GM12878 (cell line): Measurements from ENCODE around the gene ZNF576. TPM values are rescaled to one million over a fixed set of nuclear protein-coding genes. Genes with fewer than 3 reads are reported as not detected.
A peak's percentile ranks its signal among the peaks of the same experiment; 100 is the strongest.

Source experiments
- ATAC-seq: fragments of 200-7000 bp; cut with Tn5 transposase; 3 replicates; pipeline ENCODE4 v1.9.1; 2020; ENCODE audit warnings: mild to moderate bottlenecking, moderate library complexity
- BruUV-seq: library from RNA; stranded (reverse); fragments of 400-500 nt; replicated peaks from 2 replicates; lab custom pipeline; 2021; lab: Mats Ljungman, UMichigan
- CTCF ChIA-PET: fragments of 300-600 bp; sonication (Branson Sonifier 250); formaldehyde crosslinking; extraction: SDS; loops from one replicate; lab custom pipeline; 2021; ENCODE audit warnings: inconsistent platforms; lab: Yijun Ruan, JAX
- POLR2A ChIA-PET: fragments of 350-600 bp; formaldehyde crosslinking; extraction: SDS; loops from one replicate; lab custom pipeline; 2021; ENCODE audit warnings: inconsistent platforms; lab: Charles Lee
- RAD21 ChIA-PET: fragments of 300-600 bp; sonication (Branson Sonifier 250); formaldehyde crosslinking; loops from one replicate; lab custom pipeline; 2023; ENCODE audit warnings: antibody characterized with exemption; ENCODE audit not compliant: unreplicated experiment; lab: Charles Lee
- SMC1A ChIA-PET: fragments of 300-600 bp; sonication (Branson Sonifier 250); formaldehyde crosslinking; loops from one replicate; lab custom pipeline; 2023; ENCODE audit not compliant: unreplicated experiment, uncharacterized antibody; lab: Charles Lee
- DNase-seq: peaks from one replicate; pipeline ENCODE4 v3.0.0-alpha.2; 2011; ENCODE audit warnings: low read depth, low spot score
- FAIRE-seq: peaks from 3 replicates; lab custom pipeline; 2011; peaks lifted over from hg19 to GRCh38; lab: Jason Lieb, UNC
- H2AFZ ChIP-seq: 2 replicates; pipeline ENCODE4 v1.6.0; 2011; ENCODE audit warnings: low read depth, low read length, control low read depth; ENCODE audit not compliant: control insufficient read depth
- H3K27ac ChIP-seq: 2 replicates; pipeline ENCODE4 v1.5.1; 2011; ENCODE audit warnings: control low read depth; ENCODE audit not compliant: control insufficient read depth, insufficient read depth
- H3K27me3 ChIP-seq, 2 experiments: replicated peaks in 1 of 2; 2 replicates each; pipeline versions ENCODE4 v1.6.0 to v1.6.1; 2011; ENCODE audit warnings: low read length in 1 of 2; ENCODE audit not compliant: control insufficient read depth in 2 of 2, insufficient read depth in 2 of 2
- H3K36me3 ChIP-seq, 2 experiments: 2 replicates each; pipeline ENCODE4 v1.5.1; 2011; ENCODE audit warnings: low read length in 1 of 2; ENCODE audit not compliant: control insufficient read depth in 2 of 2, insufficient read depth in 2 of 2
- H3K4me1 ChIP-seq: 2 replicates; pipeline ENCODE4 v1.6.1; 2011; ENCODE audit warnings: mild to moderate bottlenecking, low read length, moderate library complexity, mixed read lengths; ENCODE audit not compliant: control insufficient read depth, insufficient read depth
- H3K4me2 ChIP-seq: 2 replicates; pipeline ENCODE4 v1.6.0; 2011; ENCODE audit warnings: control low read depth; ENCODE audit not compliant: control insufficient read depth, insufficient read depth
- H3K4me3 ChIP-seq: fragments of 200-600 bp; sonication (generic); 2 replicates; pipeline ENCODE4 v1.5.1; 2016
- H3K79me2 ChIP-seq: 2 replicates; pipeline ENCODE4 v1.6.0; 2011; ENCODE audit warnings: low read length; ENCODE audit not compliant: control insufficient read depth, insufficient read depth
- H3K9ac ChIP-seq: 2 replicates; pipeline ENCODE4 v1.8.0; 2011; ENCODE audit warnings: low read length, control low read depth, mixed read lengths; ENCODE audit not compliant: control insufficient read depth, insufficient read depth
- H3K9me3 ChIP-seq: replicated peaks from 3 replicates; pipeline ENCODE4 v1.5.1; 2011; ENCODE audit warnings: mild to moderate bottlenecking, low read length; ENCODE audit not compliant: control insufficient read depth, insufficient read depth
- H4K20me1 ChIP-seq: 2 replicates; pipeline ENCODE4 v1.6.0; 2011; ENCODE audit not compliant: control insufficient read depth, insufficient read depth
- ATF7 ChIP-seq: fragments of 450-650 bp; IDR thresholded peaks from 2 replicates; pipeline ENCODE4 v1.6.1; 2016; ENCODE audit warnings: low read depth, mild to moderate bottlenecking
- CBX5 ChIP-seq: sonication (generic); IDR thresholded peaks from 2 replicates; pipeline ENCODE4 v1.6.1; 2016; ENCODE audit warnings: low read depth, moderate library complexity, mild to moderate bottlenecking, inconsistent platforms
- CHD1 ChIP-seq: IDR thresholded peaks from 2 replicates; pipeline ENCODE4 v1.6.1; 2012; ENCODE audit warnings: low read depth, low read length, improper control_type of control experiment
- CREM ChIP-seq: IDR thresholded peaks from 2 replicates; pipeline ENCODE4 v1.6.1; 2014; ENCODE audit warnings: antibody characterized with exemption, low read depth
- E2F8 ChIP-seq: fragments of 450-650 bp; IDR thresholded peaks from 2 replicates; pipeline ENCODE4 v1.6.1; 2018; ENCODE audit warnings: mild to moderate bottlenecking, low read depth, moderate library complexity; ENCODE audit not compliant: partially characterized antibody
- EED ChIP-seq: sonication (generic); IDR thresholded peaks from 2 replicates; pipeline ENCODE4 v1.6.1; 2016; ENCODE audit warnings: antibody characterized with exemption, low read depth
- FOS ChIP-seq: IDR thresholded peaks from 3 replicates; pipeline ENCODE4 v1.6.1; 2011; ENCODE audit warnings: borderline replicate concordance; ENCODE audit not compliant: insufficient read length; ENCODE audit errors: extremely low read depth
- HDGF ChIP-seq: fragments of 450-650 bp; IDR thresholded peaks from 2 replicates; pipeline ENCODE4 v1.6.1; 2016; ENCODE audit warnings: antibody characterized with exemption
- MEF2A ChIP-seq: IDR thresholded peaks from 2 replicates; pipeline ENCODE4 v1.6.1; 2011; ENCODE audit warnings: low read depth, mild to moderate bottlenecking, low read length, moderate library complexity; ENCODE audit not compliant: insufficient read depth
- NFYB ChIP-seq: IDR thresholded peaks from 2 replicates; pipeline ENCODE4 v1.6.1; 2011; ENCODE audit warnings: low read depth, mild to moderate bottlenecking, low read length, improper control_type of control experiment, moderate library complexity; ENCODE audit not compliant: insufficient read depth
- POLR2AphosphoS5 ChIP-seq: IDR thresholded peaks from 2 replicates; pipeline ENCODE4 v1.6.1; 2011; ENCODE audit warnings: mild to moderate bottlenecking, low read length, inconsistent platforms
- RAD51 ChIP-seq: fragments of 450-650 bp; IDR thresholded peaks from 2 replicates; pipeline ENCODE4 v1.6.1; 2016; ENCODE audit warnings: moderate library complexity, mild to moderate bottlenecking, inconsistent platforms
- SIX5 ChIP-seq: IDR thresholded peaks from 2 replicates; pipeline ENCODE4 v1.6.1; 2011; ENCODE audit warnings: mild to moderate bottlenecking, low read depth, low read length, moderate library complexity; ENCODE audit not compliant: severe bottlenecking
- SMARCA5 ChIP-seq: fragments of 450-650 bp; IDR thresholded peaks from 2 replicates; pipeline ENCODE4 v1.6.1; 2017; ENCODE audit warnings: mild to moderate bottlenecking
- SMC3 ChIP-seq: IDR thresholded peaks from 2 replicates; pipeline ENCODE4 v1.6.1; 2011; ENCODE audit warnings: low read length, improper control_type of control experiment, borderline replicate concordance
- TBL1XR1 ChIP-seq: IDR thresholded peaks from 2 replicates; pipeline ENCODE4 v1.6.1; 2012; ENCODE audit warnings: low read depth, low read length, improper control_type of control experiment
- USF2 ChIP-seq: IDR thresholded peaks from 2 replicates; pipeline ENCODE4 v1.6.1; 2011; ENCODE audit warnings: low read depth, low read length, improper control_type of control experiment, borderline replicate concordance
- YY1 ChIP-seq: IDR thresholded peaks from 2 replicates; pipeline ENCODE4 v1.6.1; 2011; ENCODE audit warnings: low read depth, mild to moderate bottlenecking, low read length
- ZBED1 ChIP-seq: IDR thresholded peaks from 2 replicates; pipeline ENCODE4 v1.6.1; 2016; ENCODE audit warnings: borderline replicate concordance
- ZZZ3 ChIP-seq: IDR thresholded peaks from 2 replicates; pipeline ENCODE4 v1.6.1; 2011; ENCODE audit warnings: low read depth; ENCODE audit not compliant: control insufficient read depth, insufficient read length
- WGBS: methylation state at CpG from one replicate; pipeline ENCODE4 v1.1.6; 2016; ENCODE audit warnings: low lambda C conversion rate; ENCODE audit not compliant: insufficient replicate concordance, insufficient coverage; ENCODE audit errors: missing lambda C conversion rate; 5-methylcytosine and 5-hydroxymethylcytosine counted together
- in situ Hi-C: fragments of 300-500 bp; cut with MboI; formaldehyde crosslinking; loops from 9 replicates; pipeline ENCODE4 v1.14.3; 2018; ENCODE audit warnings: mixed read lengths
- intact Hi-C: fragments of 100-400 bp; cut with micrococcal nuclease; formaldehyde crosslinking; loops from one replicate; pipeline ENCODE4 v1.14.2; 2022; ENCODE audit not compliant: unreplicated experiment
- polyA plus RNA-seq, 11 experiments: library from polyadenylated mRNA; depleted of rRNA in 4 of 11; unstranded in 6 of 11; stranded (reverse) in 5 of 11; fragments of >200 nt; fragmentation: Nextera tagmentation in 4 of 11; fragmentation: Illumina TruSeq in 1 of 11; extraction: Ambion mirVana in 4 of 11; extraction: Trizol in 1 of 11; gene quantifications; 1 replicate in 1 of 11; 2 replicates in 10 of 11; pipeline versions ENCODE4 v1.2.1 to v1.2.3, GENCODE V29; 2011 to 2016; ENCODE audit warnings: inconsistent platforms in 2 of 11, missing spikeins in 2 of 11, low read depth in 1 of 11
- total RNA-seq, 4 experiments: library from RNA; depleted of rRNA in 3 of 4; stranded (reverse); fragments of >200 nt in 3 of 4; fragmentation: Illumina TruSeq in 1 of 4; extraction: Trizol in 1 of 4; gene quantifications; 2 replicates each; pipeline versions ENCODE4 v1.2.1 to v1.2.3, GENCODE V29; 2013 to 2021
- TF ChIP-seq, protein P1 (sequence below): IDR thresholded peaks from 2 replicates; pipeline ENCODE4 v1.6.1; 2012; ENCODE audit warnings: low read depth, low read length, improper control_type of control experiment
- TF ChIP-seq, protein P2 (sequence below): IDR thresholded peaks from 2 replicates; pipeline ENCODE4 v1.6.1; 2011; ENCODE audit warnings: borderline replicate concordance, low read depth, mild to moderate bottlenecking, moderate library complexity, mixed read lengths, low read length; ENCODE audit not compliant: insufficient read depth; ENCODE audit errors: extremely low read length

Gene ZNF576
- total and polyA plus RNA-seq, 10 of the 15 experiments (the other 5 are each of a cell fraction or from before 2014, with no cell fraction given): 7.4 to 29.8 (median 14.3) TPM

GRCh38 chr19:43628646-43629326 lies 32.4 kb downstream of the ZNF576 start:
- SMC1A ChIA-PET: interaction anchor here (0.6 to 1.2 kb wide), 2 partner anchors 33 to 125 kb away, joined by 3 read pairs; partner anchors contain the start of genes IRGQ and ZNF576
- Histone ChIP-seq H3K4me1 (no peaks in the 10 kb centered on the region), H3K79me2 (no peaks in the 10 kb centered on the region), H3K27ac (no peak overlapping the region), H3K36me3 (no peaks in the 10 kb centered on the region), H3K4me2 (no peak overlapping the region), H4K20me1 (no peaks in the 10 kb centered on the region), H3K9me3 (no peaks in the 10 kb centered on the region), H3K9ac (no peak overlapping the region), H2AFZ (no peak overlapping the region), H3K4me3 (no peak overlapping the region), H3K27me3 (no peaks in the 10 kb centered on the region)
- in situ Hi-C loops (no loop called here), intact Hi-C loops (no loop called here)
- POLR2A ChIA-PET: no interaction called here
- FAIRE-seq (no peak), ATAC-seq (no peak), DNase-seq (no peak)
- BruUV-seq: no TSS peak
- RAD21 ChIA-PET: no interaction called here
- 69% methylated on average over 3 of the region's 3 CpGs for WGBS
- TF ChIP-seq SMC3: no peak
- TF ChIP-seq E2F8: no peak
- TF ChIP-seq POLR2AphosphoS5: no peak
- no peak for TF ChIP-seq YY1
- TF ChIP-seq, protein P1, sequence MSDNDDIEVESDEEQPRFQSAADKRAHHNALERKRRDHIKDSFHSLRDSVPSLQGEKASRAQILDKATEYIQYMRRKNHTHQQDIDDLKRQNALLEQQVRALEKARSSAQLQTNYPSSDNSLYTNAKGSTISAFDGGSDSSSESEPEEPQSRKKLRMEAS: no peak
- no peak for TF ChIP-seq SIX5
- TF ChIP-seq, protein P2, sequence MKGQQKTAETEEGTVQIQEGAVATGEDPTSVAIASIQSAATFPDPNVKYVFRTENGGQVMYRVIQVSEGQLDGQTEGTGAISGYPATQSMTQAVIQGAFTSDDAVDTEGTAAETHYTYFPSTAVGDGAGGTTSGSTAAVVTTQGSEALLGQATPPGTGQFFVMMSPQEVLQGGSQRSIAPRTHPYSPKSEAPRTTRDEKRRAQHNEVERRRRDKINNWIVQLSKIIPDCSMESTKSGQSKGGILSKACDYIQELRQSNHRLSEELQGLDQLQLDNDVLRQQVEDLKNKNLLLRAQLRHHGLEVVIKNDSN: peak; percentile 54
- TF ChIP-seq ATF7: no peak
- no peak for TF ChIP-seq TBL1XR1
- TF ChIP-seq MEF2A: no peak
- TF ChIP-seq CREM: no peak
- TF ChIP-seq NFYB: peak; percentile 92
- TF ChIP-seq USF2: peak; percentile 1; the same call in 1 of the 2 replicates
- no peak for TF ChIP-seq CBX5
- TF ChIP-seq SMARCA5: no peak
- TF ChIP-seq EED: no peak
- TF ChIP-seq ZZZ3: no peak
- no peak for TF ChIP-seq HDGF
- TF ChIP-seq FOS: no peak
- TF ChIP-seq ZBED1: no peak
- TF ChIP-seq RAD51: no peak
- TF ChIP-seq CHD1: no peak
- CTCF ChIA-PET: interaction anchor here (1.3 kb wide), 1 partner anchor 109 kb away, joined by 3 read pairs; no protein-coding TSS in a partner anchor
